SK-N-DZ (cell line): ENCODE measurements around the gene PDCD1LG2.

ENCODE experiments used
- DNase-seq: peaks from one replicate; pipeline ENCODE4 v3.0.0-alpha.2; 2015; ENCODE audit warnings: low spot score

The PDCD1LG2 gene

DNA sequence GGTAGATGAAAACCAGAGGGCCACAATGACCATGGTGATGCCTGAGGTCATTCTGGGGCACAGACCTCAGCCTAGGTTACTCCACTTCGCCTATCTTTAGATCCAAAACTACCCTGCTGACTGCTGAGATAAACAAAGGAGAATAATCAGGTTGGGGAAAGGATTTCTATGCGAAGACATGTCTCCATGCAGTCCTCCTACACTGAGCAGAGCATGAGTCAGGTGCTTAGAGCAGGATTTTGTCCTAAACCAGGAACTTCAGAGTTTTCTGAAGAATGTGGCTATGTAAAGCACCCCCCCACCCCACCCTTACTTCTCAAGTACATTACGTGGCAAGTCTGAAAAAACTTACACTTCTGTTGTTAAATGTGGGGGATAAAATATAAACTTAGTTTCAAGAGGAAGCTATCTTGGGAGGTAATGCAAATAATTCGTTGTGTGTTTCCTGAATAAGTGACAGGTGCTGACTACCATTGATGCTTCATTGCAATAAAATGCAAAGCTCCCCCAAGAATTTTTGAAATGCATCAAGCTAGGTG, 19.4 kb downstream of the PDCD1LG2 start:
- no peak for DNase-seq

DNA sequence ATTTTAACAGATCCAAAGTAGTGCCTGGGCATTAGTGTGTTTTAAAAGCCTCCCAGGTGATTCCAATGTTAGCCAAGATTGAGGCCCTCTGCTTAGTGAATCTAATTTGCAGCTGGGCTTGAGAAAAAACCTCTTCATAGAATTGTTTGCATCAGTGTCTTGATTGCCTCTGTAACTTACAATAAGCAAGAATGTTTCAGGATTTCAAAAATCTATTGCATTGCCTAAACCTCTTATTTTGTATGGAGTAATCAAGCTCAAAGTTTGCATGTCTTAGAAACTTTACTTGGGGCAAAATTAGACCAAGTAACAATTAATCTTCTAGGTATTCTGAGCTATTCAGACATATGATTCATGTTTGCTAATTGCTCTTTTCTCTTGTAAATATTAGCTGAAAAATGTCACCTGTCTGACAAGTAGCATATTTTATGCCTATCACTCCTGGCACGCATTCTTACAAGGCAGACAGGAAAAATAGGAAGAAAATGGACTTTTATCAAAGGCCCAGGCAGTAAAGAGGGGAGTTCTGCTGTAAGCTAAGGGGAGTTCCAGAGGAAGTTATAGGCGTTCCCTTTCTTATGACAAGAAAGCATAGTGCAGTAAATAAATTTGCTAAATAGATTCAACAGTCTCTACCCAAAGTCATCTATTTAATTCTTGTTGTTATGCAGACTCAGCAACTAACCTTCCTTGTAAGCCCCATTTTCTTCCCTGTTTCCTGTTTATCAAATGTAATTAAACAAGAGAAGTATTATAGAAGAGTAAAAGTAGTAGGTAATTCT, 21.0 kb downstream of the PDCD1LG2 start:
- DNase-seq, result no peak

- no peak for DNase-seq
These were observed 22.0 kb downstream of the PDCD1LG2 start for GRCh38 chr9:5532306-5532705.

GRCh38 chr9:5532790-5533189, 22.5 kb downstream of the PDCD1LG2 start:
- no peak for DNase-seq

- DNase-seq, result no peak
These were observed 26.4 kb downstream of the PDCD1LG2 start for GRCh38 chr9:5536684-5537083.

- no peak for DNase-seq
These were observed 33.8 kb downstream of the PDCD1LG2 start for GRCh38 chr9:5543875-5544702.

DNA sequence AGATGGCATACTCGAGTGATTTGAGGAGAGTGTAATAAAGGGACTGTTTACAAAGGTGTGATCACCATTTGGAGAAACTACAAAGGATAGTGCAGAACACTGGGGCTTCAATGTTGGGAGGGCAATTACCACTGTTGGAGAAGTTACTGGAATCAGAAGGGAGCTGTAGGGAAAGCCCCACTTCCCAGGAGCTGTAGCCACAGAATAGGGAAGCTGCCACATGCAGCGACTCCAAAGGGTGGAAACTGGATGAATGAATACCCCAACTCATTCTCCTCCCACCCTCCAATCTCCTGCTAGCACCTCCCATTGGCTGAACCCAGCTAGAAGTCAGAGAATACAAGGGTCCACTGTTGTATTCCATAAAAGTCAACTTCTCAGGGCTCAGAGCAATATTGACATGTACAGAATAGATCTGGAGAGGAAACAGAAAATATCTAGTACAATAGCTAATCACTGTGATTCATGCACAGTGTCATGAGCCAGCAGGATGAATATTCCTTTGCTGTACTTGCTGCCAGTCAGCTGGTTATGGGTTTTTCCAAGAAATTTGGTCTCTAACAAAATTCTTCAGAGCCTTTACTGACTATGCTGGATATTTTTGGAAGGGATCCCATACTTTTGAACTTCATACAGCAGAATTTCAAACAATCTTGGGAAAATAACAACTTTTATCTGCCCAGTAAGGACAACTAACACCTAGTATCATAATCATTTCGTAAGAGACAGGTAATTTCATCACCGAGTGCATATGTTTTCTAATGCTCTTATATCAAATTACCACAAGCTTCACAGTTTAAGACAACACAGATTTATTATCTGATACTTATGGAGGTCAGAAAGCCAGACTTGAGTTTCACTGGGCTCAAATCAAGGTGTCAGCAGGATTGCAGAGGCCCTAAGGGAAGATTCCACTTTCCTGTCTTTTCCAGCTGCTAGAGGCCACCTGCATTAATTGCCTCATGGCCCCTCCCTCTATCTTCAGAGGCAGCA, 39.6 kb downstream of the PDCD1LG2 start:
- no peak for DNase-seq

GRCh38 chr9:5551368-5552150, 41.2 kb downstream of the PDCD1LG2 start:
- DNase-seq, result no peak

DNA sequence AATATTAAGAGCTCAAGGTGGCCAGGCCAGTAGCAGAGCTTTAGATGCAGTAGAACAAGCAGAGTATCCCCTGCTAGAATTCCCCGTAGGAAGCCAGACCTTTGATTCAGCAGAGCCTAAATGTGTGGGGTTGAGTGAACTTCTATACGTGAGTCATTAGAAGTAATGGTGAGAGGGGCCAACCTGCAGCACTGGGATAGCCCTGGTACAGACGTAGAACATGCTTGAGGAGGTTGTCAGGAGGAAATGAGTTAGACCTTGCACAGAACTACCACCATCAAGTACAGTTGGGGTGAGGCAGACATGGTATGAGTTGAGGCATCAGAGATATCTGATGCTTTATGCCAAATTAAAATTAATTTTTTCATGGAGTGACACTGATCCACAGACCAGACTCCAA, 42.0 kb downstream of the PDCD1LG2 start:
- no peak for DNase-seq

DNA sequence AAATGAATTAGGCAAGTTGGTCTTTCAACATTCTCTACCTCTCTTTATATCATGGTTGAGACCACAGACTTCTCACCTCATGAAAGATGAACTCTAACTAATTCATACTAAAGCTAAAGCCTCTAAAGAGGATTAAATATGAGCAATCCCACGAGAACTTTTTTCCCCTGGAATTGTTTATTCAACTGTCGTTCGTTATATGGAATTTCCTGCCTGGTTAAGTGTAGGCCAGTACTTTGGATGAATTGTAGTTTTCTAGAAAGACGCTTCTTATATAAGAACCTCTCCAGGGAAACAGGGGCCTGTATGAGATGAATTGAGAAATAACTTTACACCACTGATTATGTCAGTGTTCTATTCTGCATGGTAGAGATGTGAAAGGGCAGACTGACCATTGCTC, 42.9 kb downstream of the PDCD1LG2 start:
- no peak for DNase-seq

GRCh38 chr9:5554254-5554653, 43.9 kb downstream of the PDCD1LG2 start:
- DNase-seq, result no peak

DNA sequence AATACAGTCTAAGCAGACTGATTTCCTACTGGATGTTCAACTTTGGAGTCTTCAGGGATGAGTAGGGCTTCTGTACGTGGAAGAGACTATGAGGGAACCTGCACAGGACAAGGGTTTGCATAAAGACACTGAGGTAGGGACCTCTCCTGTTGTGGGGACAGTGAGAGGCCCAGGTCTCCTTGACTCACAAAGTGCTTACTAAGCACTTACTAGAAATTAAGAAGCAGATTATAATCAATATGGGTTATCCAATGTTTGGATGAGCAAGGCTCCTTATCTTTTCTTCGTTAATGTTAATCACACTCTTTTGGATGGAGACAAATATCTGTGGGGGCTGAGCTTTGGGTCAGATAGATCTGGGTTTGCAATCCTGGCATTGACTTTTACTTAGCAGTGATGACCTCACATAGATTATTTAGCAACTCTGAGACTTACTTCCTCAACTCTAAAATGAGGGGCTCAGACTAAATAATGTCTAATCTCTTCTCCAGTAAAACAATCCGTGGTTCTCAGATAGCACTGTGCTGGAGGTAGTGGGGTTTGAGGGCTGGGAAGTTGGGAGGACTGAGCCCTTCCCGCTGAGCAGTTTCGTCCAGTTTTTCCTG, 45.9 kb downstream of the PDCD1LG2 start:
- no peak for DNase-seq

DNA sequence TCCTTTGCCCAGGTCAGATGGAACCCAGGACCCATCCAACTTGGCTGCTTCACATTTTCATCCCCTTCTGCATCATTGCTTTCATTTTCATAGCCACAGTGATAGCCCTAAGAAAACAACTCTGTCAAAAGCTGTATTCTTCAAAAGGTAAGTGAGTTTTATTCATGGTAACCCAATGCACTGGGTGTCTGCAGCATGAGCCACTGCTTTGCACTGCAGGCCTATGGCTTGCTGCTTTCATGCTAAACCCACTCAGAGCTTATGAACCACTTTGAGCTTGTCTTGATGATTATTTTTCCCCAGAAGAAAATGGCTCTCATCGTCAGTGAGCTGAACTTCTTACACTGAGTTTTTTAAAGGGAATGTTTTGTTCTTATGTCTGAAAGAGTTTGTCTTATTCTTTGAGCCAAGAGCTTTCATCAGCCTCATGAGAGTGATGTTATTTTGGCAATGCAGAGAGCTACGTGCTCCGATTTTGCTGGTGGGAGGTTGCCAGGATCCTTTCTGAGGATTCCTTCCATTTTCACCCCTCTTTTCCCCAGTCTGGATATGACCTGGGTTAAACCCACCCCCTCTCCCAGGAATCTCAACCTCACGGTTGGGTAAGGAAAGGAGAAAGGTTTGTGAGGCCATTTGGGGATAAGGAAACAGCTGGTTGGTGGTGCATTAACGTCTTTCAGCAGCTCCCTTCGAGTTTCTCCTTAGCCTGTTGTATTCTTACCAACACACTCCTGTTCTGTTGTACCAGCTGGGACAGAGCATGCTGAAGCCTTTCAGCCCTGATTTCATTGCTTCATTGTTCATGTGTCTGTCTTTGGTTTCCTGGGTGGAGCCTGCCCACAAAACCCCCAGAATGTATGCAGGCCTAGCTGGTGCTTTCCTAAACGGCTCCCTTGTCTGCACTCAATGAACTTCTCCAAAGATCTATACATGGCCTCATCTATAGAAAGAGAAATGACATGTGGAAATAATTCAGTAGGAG, 47.6 kb downstream of the PDCD1LG2 start:
- no peak for DNase-seq

DNA sequence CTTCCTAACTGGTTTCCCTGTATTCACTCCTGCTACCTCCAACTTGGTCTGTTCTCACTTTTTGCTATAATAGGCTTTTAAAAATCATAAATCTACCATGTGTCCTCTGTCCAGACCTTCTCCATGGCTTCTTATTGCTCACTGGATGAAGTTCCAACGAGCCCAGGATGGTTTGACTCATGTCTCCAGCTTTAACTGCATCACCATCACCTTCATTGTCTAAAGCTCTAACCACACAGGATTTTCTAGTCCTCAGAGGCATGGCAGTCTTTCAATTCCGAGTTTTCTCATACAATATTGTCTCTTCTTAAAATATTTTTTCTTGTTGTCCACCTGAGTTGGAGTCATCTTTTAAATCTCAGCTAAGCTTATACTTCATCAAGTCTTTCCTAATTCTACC, 49.3 kb downstream of the PDCD1LG2 start:
- no peak for DNase-seq

DNA sequence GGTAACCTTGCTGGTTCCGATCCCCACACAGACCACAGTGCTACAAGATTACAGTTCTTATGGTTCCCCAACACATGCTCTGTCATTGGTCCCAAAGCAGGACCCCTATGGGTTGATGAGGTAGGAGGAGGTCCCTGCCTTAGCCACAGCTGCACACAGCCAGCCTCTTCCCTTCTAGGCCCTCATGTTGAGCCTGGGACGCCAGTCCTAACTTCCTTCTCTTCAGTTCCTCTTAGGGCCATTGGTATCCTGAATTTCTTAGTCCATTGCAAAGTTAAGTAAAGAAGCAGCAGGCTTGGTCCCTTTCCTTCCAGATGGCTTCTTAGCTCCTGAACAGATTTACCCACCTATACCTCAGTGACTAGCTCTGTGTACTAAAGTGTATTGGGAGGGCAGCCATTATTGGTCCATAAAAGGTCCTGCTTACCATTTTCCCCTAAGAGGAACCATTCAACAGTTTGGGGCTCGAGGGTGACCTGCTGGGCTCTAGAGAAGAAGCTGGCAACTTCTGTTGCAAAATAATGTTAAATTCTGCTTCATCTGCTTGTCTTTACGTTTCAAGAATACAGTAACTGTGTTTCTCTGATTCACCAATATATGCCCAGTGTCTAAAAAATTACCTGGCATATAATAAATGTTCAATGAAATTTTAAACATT, 50.2 kb downstream of the PDCD1LG2 start:
- no peak for DNase-seq

DNA sequence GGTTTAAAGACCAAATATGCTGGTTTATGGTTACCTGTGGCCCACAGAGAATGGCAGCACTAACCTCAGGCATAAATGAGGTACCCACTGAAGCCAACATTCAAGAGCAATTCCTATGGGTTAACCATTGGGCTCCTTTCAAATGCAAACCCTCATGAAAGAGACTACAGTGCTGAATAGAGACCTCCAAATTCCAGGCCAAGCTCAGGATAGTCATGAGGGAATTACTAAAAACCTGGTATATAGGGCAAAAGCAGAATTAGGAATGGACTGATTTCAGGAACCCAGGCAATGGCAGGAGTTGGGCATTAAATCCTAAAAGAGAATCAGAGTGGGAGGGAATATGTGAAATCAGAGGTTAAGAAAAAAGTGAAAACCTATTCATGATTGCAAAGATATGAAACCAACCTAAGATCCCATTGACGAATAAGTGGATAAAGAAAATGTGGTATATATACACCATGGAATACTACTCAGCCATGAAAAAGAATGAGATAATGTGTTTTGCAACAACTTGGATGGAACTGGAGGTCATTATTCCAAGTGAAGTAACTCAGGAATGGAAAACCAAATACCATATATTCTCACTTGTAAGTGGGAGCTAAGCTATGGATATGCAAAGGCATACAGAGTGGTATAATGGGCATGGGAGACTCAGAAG, 51.6 kb downstream of the PDCD1LG2 start:
- DNase-seq, result no peak

DNA sequence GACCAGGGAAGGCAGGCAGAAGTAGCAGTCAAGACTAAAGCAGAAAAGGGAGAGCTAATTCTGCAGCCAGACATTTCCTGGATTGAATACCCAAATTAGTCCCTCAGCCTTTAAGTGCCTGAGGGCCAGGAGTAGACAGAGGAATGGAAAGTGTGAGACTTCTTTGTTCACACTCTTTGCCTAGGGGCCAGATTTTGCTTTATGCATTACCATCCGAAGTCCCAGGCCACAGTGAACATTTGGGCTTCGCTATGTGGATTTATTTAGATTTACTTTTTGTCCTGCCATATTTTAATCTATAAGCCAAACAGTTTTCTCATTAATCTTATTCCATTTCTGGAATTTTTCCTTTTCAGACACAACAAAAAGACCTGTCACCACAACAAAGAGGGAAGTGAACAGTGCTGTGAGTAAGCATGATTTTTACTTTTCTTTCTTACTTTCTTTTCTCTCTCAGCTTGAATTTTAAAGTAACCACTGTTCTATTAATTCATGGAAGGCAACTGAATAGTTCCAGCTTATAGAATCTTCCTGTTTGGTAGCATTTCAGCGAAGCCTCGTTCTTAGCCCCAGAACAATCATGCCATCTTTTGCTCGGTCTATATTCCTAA, 52.6 kb downstream of the PDCD1LG2 start:
- DNase-seq, result no peak
